ENCODE data around the gene AKAP8L.
"Not testable (repeated sequence)": the region's sequence is repeated elsewhere in the genome, so short reads cannot be mapped to it uniquely, and the experiment has no call there.

Gene AKAP8L

DNA sequence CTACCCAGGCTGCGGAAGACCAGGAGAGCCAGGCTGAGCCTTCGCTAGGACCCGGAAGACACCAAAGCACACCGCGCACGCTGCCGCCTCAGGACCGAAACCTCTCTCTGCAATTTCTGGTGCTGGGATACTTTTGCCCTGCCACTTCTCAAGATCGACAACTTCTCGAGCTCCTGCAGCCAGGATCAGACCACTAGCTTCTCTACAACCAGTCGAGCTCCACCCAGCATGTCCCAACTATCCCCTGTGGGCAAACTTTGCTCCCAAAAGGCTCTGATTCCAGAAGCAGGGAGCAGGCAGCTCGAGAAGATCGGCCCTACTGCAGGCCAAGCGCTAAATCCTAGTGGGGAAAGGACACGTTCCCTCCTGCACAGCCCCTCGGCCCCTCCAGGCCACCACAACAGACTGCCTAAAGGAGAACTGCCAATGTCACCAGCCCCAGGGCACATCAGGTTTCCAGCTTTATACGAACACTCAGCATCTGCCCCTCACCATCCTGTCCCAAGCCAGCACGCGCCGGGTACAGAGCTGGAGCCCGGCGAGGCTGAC, 40.2 kb downstream of the AKAP8L start:
- FAIRE-seq, result no peak

GRCh38 chr19:15374796-15375440, 43.9 kb downstream of the AKAP8L start:
- FAIRE-seq, result no peak

DNA sequence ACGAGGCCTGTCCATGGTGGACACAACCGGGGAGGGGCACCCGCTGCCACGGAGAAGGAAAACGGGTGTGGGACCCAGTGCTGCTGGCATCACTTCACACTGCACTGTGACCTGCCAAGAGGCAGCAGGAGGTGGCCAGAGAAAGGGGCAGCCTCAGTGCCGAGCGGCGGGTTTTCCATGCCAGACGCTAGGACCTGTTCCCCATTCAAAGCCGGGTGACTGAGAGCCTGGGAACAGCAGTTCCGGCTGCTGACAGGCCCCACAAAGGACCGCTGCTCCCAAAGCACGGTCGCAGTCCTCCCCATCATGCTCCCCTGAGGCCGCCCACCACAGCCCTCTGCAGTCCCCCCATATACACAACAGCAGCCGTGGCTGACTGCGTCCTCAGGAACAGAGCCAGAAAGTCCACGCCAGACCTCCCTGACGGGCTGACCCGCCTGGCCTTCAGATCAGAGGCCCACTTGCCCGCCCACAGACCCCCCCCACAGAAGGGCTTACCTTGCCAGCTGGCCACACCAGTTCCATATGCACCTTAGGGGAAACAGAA, 44.6 kb downstream of the AKAP8L start:
- FAIRE-seq, result no peak

- FAIRE-seq, result no peak
Observed at GRCh38 chr19:15373644-15374043, 45.1 kb downstream of the AKAP8L start.

DNA sequence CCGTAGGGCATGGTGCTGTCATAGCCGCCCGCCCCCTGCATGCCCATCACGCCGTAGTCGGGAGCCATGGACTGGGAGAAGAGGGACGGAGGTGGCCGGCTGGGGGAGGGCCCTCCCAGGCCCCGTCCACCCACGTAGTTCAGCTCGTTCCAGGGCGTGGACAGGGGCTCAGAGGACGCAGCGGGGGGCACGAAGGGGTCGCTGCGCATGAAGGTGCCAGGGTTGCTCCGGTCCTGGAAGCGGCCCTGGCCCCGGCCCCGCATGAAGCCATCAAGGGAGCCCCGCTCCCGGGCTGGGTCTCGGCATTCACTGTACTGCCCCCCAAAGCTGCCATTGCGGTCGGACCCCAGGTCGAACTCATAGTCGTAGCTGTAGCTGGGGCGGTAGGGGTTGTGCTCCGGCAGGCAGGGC, 45.9 kb downstream of the AKAP8L start:
- no peak for FAIRE-seq

DNA sequence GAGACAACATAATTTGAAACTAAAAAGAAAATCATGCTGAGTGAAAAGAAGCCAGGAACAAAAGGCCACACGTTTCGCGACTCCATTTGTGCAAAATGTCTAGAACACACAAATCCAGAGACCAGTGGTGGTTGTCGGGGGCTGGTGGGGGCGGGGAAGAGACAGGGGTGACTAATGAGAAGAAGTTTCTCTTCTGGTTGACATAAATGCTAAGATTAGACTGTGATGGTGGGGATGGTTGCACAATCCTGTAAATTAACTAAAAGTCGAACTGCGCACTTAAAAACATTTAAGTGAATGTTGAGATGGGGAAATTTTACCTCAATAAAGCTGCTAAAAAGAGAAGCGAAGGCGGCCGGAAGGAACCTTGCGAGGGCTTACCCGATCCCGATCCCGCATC, 46.3 kb downstream of the AKAP8L start:
- FAIRE-seq, result no peak

DNA sequence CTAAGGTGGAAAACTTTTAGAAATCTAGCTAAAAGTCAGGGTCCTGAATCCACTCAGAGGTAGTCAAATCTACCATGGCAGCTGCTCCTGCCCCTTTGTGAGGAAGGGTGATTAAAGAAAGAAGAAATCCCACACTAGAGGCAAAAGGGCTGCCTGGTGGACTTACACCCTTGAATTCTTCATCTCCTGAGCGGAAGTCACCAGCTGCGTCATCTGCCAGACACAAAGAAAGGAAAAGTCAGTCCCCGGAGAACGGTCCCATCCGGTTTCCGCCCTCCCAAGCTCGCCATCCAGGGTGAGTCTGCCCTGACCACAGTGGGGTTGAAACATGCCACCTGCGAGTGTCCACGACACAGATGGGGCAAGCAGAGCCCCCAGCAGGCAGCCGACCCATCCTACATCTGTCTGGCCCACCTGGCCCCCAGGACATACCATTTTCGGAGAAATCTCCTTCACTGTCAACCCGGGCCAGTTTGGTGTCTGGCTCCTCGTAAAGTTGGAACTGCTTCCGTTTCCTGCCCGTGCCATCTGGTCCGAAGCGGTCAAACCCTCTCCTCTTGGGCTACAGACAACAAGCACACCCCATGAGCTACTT, 46.9 kb downstream of the AKAP8L start:
- no peak for FAIRE-seq

- FAIRE-seq, result no peak
Observed at GRCh38 chr19:15371119-15371518, 47.7 kb downstream of the AKAP8L start.

DNA sequence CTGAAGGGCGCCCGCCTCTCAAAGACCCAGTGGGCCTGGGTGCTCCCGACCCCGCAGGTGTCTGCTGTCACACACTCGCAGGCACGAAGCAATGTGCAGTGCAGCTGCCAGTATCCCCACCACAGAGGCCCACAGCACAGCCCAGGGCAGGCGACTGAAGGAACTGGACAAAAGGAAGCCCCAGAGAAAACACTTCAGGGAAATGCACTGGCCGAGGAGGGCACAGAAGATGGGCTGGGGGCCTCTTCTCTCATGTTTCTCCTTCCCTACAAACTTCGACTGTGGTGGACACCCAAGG, 49.2 kb downstream of the AKAP8L start:
- no peak for FAIRE-seq

GRCh38 chr19:15368798-15369593, 49.8 kb downstream of the AKAP8L start:
- no peak for FAIRE-seq

GRCh38 chr19:15368051-15368632, 50.6 kb downstream of the AKAP8L start:
- no peak for FAIRE-seq

GRCh38 chr19:15367439-15367838, 51.3 kb downstream of the AKAP8L start:
- no peak for FAIRE-seq

DNA sequence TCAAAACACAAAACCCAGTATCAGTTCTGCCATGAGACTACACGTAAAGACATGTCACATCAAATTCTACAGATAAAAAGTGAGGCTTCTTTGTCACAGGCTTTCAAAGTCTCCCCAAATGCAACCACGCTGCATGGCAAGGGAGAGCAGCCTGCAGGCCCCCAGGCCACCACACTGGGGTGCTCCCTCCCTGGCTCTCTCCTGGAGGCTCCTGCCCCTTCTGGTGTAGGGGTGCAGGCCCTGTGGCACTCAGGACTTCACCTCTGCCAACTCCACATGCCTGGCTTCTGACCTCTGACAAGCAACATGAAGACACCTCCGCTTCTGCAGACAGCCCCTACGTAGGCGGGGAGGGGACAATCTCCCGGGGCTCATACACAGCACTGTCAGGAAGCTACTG, 53.5 kb downstream of the AKAP8L start:
- FAIRE-seq, result no peak

DNA sequence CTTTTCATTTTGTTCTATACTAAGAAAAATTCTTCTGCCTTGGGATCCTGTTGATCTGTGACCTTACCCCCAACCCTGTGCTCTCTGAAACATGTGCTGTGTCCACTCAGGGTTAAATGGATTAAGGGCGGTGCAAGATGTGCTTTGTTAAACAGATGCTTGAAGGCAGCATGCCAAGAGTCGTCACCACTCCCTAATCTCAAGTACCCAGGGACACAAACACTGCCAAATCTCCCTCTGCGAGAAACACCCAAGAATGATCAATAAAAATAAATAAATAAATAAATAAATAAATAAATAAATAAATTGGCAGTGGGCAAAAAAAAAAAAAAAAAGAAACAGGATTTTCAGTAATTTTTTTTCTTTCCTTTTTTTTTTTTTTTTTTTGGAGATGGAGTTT, 55.0 kb downstream of the AKAP8L start:
- not testable (repeated sequence) for FAIRE-seq

DNA sequence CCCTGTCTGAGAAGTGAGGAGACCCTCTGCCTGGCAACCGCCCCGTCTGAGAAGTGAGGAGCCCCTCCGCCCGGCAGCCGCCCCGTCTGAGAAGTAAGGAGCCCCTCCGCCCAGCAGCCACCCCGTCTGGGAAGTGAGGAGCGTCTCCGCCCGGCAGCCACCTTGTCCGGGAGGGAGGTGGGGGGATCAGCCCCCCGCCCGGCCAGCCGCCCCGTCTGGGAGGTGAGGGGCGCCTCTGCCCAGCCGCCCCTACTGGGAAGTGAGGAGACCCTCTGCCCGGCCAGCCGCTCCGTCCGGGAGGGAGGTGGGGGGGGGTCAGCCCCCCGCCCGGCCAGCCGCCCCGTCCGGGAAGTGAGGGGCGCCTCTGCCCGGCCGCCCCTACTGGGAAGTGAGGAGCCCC, 55.7 kb downstream of the AKAP8L start:
- not testable (repeated sequence) for FAIRE-seq

GRCh38 chr19:15360015-15360414, 58.8 kb downstream of the AKAP8L start:
- FAIRE-seq, result not testable (repeated sequence)

DNA sequence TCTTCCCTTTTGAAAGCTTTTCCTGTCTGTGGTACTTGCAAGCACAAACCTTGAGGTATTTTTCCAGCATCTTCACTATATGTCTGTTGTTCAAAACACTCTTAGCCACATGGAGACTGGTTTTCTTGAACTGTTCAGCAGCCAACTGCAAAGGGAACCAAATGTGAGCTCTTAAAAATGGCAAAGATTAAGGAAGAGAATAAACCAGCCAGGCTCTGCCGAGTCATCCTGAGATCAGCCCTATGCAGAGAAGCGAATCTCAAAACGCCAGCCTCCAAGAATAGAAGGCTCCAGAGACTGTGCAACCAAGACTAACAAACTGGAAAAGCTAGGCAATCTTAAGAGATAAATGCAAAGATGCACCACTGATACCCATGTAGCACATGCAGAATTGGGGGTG, 59.9 kb downstream of the AKAP8L start:
- FAIRE-seq, result no peak

DNA sequence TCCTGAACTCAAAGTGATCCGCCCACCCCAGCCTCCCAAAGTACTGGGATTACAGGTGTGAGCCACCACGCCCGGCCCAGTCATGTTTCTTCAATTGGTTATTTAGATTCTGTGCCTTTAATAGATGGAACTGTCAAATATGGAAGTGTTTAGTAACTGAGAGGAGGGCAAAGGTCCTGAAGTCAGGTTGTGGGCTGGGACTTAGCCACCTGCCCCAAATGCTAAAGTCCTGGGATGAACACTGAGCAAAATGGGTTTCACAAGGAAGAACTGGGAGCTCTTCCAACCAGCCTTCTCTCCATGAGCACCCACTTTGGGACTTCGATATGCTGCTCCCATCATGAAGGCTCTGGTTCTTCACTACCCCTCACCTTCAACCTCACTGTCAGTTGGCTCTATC, 60.9 kb downstream of the AKAP8L start:
- FAIRE-seq, result no peak

DNA sequence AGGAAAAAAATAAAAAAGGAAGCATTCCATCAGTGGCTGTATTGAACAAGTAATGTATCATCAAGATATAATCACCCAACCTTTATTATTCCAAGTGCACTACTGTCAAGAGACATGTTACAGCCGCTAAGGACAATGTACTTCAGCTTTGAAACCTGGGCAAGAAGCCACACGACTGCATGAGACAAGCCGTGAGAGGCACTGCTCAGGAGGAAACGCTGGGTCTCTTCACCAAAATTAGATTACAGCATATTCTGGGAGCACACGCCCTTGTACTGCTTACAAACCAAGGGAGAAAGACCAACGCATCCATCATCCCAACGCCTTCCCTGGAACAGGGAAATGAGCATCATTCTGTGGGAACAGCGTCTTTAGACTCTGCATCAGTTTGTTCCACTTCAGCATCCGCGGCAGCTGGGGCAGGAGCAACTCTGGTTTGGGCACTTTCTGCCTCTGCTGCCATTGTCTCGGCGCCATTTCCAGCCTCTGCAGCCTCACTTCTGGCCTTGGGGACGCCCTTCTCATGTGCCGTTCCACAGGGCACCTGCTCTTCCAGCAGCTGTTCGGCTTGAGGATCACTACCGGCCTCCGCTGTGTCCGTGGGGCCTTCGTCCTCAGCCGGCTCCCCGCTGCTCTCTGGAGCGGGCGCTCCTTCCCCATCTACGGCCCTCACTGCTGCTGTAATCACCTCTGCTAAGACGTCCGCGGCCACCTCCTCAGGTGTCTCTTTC, 64.1 kb downstream of the AKAP8L start:
- FAIRE-seq, result no peak

- no peak for FAIRE-seq
Observed at GRCh38 chr19:15353908-15354307, 64.9 kb downstream of the AKAP8L start.

DNA sequence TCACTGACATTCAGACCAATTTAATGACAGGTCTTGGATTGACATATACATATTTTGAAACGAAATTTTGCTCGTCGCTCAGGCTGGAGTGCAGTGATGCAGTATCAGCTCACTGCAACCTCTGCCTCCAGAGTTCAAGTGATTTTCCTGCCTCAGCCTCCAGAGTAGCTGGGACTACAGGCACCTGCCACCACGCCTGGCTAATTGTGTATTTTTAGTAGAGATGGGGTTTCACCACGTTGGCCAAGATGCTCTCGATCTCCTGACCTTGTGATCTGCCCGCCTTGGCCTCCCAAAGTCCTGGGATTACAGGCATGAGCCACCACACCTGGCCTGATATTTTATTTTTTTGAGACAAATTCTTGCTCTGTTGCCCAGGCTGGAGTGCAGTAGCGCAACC, 66.3 kb downstream of the AKAP8L start:
- not testable (repeated sequence) for FAIRE-seq

DNA sequence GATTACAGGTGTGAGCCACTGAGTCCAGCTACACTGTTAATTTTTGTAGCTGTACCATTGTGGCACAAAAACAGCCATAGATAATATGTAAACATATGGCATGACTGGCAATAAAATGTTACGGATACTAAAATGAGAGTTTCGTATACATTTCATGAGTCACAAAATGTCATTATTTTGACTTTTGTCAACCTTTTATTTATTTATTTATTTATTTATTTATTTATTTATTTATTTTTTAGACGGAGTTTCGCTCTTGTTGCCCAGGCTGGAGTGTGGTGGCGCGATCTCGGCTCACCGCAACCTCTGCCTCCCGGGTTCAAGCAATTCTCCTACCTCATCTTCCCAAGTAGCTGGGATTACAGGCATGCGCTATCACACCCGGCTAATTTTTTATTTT, 77.5 kb downstream of the AKAP8L start:
- FAIRE-seq, result not testable (repeated sequence)

DNA sequence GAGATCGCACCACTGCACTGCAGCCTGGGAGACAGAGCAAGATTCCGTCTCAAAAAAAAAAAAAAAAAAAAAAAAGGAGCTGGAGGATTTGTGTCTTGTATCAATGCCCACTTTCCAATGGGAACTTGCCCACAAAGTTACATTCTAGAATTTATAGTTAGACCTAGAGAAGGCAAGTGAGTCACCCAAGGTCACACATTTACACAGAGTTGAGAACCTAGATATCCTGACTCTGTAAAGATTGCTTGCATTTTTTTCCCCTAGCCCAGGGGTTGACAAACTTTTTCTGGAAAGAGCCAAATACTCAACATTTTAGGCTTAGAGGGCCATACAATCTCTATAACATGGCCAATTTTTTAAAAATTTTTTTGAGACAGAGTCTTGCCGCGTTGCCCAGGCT, 78.7 kb downstream of the AKAP8L start:
- no peak for FAIRE-seq

All from islet of Langerhans (tissue), 1 donor.